GM10847 (cell line): ENCODE measurements around the gene VPS37B.

ENCODE experiments used
- POLR2A ChIP-seq: IDR thresholded peaks from 2 replicates; pipeline ENCODE4 v1.6.1; 2011; ENCODE audit not compliant: insufficient read length; ENCODE audit errors: extremely low read depth

VPS37B gene

GRCh38 chr12:122920687-122921086 is 24.8 kb upstream of the VPS37B start:
- TF ChIP-seq POLR2A = no peak

GRCh38 chr12:122918827-122919226 is 22.9 kb upstream of the VPS37B start:
- TF ChIP-seq POLR2A = no peak

GRCh38 chr12:122917507-122918121 is 21.7 kb upstream of the VPS37B start:
- no peak for TF ChIP-seq POLR2A

DNA sequence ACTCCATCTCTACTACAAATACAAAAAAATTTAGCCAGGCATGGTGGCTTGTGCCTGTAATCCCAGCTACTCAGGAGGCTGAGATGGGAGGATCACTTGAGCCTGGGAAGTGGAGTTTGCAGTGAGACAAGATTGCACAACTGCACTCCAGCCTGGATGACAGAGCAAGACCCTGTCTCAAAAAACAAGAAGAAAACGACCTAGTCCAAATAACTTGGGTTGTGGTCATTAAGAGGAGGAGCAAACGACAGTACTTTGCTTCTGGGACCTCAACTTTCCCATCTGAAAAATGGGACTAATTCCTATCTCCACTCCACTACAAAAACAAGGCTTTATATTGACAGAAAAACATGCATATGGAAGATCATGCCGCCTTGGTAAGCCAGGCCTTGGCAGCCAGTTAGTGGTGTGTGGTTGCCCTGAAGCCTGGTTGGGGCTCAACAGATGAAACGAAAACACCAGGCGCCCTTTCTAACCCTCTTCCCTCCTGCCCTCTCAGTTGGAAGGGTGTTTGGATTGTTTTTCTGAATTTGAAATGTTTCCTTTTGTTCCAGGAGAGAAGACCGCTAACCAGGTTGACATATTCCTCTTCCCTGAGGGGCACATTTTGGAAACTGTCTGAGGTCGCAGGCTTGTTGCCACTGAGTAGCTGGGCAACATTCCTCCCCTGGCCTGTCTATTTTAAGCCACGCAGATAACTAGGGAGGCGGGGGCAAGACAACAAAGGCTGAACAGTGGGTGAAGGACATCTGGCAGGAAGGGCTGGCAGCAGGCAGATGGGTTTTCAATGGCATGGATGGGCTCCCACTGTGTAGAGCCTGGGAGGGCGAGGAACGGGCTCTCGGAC is 13.7 kb upstream of the VPS37B start:
- TF ChIP-seq POLR2A = no peak

- no peak for TF ChIP-seq POLR2A
Measured at GRCh38 chr12:122908915-122909314, 13.0 kb upstream of the VPS37B start.

GRCh38 chr12:122903693-122904034 is 7.7 kb upstream of the VPS37B start:
- TF ChIP-seq POLR2A = no peak

GRCh38 chr12:122902854-122903692 is 7.1 kb upstream of the VPS37B start:
- TF ChIP-seq POLR2A = no peak

- TF ChIP-seq POLR2A = no peak
Measured at GRCh38 chr12:122899887-122900286, 4.0 kb upstream of the VPS37B start.

DNA sequence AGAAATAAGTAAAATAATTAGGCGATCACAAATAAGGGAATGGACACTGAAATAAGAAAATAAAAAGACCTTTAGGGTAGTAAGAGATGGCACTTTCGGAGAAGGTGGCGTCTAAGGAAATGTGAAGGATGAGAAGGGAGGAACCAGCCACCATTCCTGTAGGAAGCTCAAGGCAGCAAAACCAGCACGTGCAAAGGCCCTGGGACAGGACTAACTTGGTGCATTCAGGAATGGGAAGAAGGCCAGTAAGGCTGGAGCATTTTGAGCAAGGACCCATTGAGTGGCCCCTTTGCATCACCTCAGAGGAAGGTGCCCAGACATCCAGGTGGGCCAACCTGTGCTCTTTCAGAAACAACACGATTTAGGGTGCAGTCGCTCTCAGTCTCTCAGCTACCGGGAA is 738 bp upstream of the VPS37B start:
- no peak for TF ChIP-seq POLR2A

DNA sequence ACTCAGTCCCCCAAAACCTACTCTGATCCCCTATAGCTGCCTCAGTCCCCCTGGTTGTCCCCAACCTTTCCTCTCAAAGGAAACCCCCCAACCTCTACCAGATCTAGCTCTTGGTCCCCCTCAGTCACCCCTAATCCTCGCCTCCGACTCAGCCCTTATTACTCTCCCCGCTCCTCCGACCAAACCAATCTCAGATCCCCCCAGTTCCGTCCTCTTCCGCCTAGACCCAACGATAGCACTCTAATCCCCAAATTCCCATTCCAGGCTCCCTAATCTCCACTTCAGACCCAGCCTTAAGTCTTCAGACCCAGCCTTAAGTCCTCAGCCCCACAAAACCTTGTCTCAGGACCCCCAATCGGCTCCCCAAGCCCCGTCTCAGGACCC is 612 bp downstream of the VPS37B start:
- TF ChIP-seq POLR2A = no peak

GRCh38 chr12:122894193-122895121 is 1.5 kb downstream of the VPS37B start:
- no peak for TF ChIP-seq POLR2A

GRCh38 chr12:122893208-122894153 is 2.4 kb downstream of the VPS37B start:
- TF ChIP-seq POLR2A = no peak

DNA sequence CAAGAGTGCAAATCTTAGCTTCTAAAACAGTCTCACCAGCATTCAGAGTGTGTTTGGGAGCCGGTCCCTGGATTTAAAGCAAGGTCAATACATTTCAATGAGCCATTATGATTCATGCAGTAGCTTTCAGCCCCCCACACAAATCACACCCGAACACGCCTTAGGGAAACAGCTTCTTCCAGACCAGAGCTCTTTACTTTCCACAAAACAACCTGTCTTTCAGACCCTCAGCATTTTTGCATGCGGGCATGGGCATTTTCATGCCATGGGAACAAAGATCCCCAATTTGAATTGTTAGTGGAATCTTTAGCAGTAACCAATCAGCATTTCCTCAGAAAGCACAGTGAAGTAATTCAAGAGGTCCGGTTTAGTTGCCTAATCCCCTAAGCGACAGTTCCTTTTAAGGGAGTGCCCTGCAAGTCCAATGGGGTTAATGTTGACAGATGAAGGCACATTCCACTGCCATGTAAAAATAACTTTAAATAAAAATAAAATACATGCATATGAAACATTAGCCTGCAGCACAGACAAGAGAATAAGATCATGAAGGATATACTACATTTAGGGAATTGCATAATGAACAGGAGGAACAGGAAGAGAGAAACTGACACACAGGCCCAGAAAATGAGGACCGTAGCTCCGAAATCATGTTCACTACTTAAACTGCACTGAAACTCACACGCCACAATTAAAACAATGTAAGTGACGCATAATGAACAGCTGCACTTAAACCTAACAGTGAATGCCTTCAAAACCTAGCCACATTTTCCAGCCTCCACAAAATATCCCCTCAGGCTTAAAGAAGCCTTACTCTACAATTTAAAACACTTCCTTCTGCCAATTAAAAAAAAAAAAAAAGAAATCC is 4.0 kb downstream of the VPS37B start:
- TF ChIP-seq POLR2A = no peak
